DMS114 treated with DMSO at 0.1 percent for 48 hours (cell line): Measurements from ENCODE around the gene SDHAF4.
"Not testable (repeated sequence)": the region's sequence is repeated elsewhere in the genome, so short reads cannot be mapped to it uniquely, and the experiment has no call there.

Experiments used
- DNase-seq: peaks from one replicate; lab custom pipeline; 2025; ENCODE audit not compliant: unreplicated experiment; lab: John Stamatoyannopoulos, UW

The SDHAF4 gene

GRCh38 chr6:70566751-70567382, at the start of gene SDHAF4:
Gene SDHAF4 (plus strand): TSS chr6:70566930. CDS start chr6:70566941, 11 bp downstream.
- DNase-seq: peak; percentile 70

DNA sequence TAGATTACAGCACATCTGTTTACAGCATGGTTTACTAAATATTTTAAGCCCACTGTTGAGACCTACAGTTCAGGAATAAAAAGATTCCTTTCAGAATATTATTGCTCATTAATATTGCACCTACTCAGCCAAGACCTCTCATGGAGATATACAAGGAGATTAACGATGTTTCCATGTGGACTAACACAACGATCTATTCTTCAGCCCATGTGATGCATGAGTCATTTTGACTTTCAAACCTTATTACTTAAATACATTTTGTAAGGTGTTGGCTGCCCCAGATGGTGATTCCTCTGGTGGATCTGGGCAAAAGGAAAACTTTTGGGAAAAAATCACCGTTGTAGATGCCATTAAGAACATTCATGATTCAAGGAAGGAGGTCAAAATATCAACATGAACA, 48.0 kb upstream of the SDHAF4 start:
- DNase-seq: no peak

GRCh38 chr6:70520575-70520974, 46.2 kb upstream of the SDHAF4 start:
- DNase-seq: no peak

GRCh38 chr6:70524721-70525286, 41.9 kb upstream of the SDHAF4 start:
- no peak for DNase-seq

GRCh38 chr6:70527071-70527737, 39.5 kb upstream of the SDHAF4 start:
- no peak for DNase-seq

- DNase-seq: no peak
Measured at GRCh38 chr6:70530023-70530422, 36.7 kb upstream of the SDHAF4 start.

DNA sequence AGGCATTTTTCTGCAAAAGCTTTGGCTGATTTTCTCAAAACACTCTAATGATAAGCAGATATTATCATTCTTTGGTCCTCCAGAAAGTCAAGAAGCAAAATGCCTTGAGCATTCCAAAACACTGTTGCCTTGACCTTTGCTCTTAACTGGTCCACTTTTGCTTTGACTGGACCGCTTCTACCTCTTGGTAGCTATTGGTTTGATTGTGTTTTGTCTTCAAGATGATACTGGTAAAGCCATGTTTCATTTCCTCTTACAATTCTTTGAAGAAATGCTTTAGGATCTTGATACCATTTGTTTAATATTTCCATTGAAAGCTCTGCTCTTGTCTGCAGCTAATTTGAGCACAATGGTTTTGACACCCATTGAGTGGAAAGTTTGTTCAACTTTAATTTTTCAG, 35.6 kb upstream of the SDHAF4 start:
- no peak for DNase-seq

DNA sequence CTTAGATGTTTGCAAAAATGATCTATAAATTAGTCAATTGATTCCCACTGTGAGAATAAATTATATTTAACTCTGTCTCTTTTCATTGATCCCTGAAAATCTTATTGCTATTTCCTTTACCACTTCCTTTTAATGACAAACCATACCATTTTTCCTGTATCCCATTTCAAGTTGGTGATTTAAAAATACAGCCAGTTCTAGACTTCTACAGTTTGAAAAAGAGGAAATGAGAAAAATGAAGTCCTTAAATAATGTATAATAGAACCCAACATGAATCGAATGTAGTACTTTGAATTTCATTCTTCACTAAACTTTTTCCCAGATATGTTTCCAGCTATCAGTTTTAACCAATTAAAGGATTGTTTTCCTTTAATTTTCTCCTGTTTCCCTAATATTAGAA, 29.5 kb upstream of the SDHAF4 start:
- no peak for DNase-seq

- no peak for DNase-seq
Measured at GRCh38 chr6:70538376-70538775, 28.4 kb upstream of the SDHAF4 start.

- peak; percentile 38 for DNase-seq
Measured at GRCh38 chr6:70547313-70547712, 19.4 kb upstream of the SDHAF4 start.

DNA sequence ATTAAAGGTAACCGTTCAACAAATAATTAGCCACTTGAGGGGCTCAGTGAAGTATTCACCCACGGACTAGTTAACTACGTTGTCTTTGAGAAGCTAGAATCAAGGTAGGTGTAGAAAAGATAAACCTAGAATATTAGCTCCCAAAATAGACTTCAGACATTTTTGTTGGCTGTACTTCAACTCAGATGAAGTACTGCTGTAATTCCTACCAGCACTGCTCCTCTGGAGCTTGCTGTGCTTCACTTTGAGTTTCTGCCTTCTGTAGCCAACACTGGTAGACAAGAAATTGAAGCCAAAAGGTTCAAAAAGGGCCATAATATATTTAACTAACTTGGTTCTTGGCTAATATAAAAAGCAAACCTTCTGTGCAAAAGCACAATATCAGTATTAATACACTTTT, 18.8 kb upstream of the SDHAF4 start:
- DNase-seq: no peak

GRCh38 chr6:70549327-70549726, 17.4 kb upstream of the SDHAF4 start:
- DNase-seq: no peak

DNA sequence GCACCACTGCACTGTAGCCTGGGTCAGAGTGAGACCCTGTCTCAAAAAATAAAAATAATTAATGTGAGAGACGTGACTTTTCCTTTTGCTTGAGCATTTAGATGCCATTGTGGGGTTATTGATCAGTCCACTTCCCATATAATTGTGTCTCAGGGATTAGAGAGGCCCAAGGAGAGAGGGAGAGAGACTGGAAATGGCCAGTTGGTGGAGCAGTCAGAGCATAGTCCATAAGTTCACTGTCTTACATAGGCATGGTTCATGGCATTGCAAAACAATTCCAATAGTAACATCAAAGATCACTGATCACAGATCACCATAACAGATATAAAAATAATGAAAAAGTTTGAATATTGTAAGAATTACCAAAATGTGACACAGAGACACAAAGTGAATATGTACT, 15.2 kb upstream of the SDHAF4 start:
- no peak for DNase-seq

DNA sequence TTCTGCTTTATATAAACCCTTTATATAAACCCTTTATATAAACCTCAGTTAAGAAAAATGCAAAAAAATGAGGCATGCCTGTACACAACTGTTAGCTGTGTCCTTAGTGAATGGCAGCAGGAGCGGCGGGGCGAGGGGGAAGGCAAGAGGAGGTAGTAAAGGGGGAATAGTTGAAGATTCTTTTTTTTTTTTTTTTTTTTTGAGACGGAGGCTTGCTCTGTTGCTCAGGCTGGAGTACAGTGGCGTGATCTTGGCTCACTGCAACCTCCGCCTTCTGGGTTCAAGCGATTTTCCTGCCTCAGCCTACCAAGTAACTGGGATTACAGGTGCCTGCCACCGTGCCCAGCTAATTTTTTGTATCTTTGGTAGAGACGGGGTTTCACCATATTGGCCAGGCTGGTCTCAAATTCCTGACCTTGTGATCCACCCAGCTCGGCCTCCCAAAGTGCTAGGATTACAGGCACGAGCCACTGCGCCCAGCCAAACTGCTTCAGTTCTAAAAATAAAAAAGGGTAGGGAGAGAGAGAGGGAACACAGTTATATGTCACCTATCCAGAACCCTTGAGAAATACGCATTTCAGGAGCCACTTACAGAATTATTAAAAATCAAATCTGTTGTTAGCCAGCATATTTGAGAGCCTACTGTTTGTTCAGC, 14.3 kb upstream of the SDHAF4 start:
- not testable (repeated sequence) for DNase-seq

DNA sequence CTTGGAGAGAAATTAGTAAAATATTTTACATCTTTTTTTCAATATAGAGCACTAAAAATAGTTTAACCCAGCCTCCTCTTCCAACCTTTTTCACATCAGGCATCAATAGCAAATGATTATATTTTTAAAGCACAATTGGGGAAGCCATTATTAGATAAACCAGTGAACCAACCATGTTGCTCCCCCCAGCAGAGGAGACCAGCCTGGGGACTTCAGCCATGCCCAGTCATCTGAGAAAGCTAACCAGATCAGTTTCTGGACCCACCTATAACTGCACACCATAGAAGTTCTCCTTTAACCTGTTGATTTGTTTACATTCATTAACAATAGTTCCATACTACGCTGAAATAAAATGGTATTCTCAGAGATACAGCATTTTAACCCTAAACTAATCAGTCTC, 13.8 kb upstream of the SDHAF4 start:
- no peak for DNase-seq

DNA sequence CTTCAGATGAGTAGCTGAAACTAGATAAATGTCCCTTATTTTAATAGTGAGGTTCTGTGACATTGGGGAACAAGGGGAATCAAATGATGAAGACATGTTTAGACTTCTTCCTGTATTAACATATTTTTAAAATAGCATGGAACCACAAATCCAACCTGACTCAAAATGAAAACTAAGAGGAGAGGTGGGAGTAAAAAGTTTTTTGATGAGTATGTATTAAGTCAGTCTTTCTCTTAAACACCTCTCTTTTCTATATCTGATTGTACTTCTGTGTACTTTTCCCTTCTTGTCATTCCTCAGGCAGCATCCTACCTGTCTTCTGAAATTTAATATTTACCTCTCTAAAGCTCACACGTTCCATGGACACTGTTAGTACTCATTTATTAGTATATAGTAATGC, 8.7 kb upstream of the SDHAF4 start:
- DNase-seq: no peak

GRCh38 chr6:70562401-70562800, 4.3 kb upstream of the SDHAF4 start:
- not testable (repeated sequence) for DNase-seq

GRCh38 chr6:70563530-70563929, 3.2 kb upstream of the SDHAF4 start:
- no peak for DNase-seq

- DNase-seq: no peak
Measured at GRCh38 chr6:70574643-70575042, 7.9 kb downstream of the SDHAF4 start.

DNA sequence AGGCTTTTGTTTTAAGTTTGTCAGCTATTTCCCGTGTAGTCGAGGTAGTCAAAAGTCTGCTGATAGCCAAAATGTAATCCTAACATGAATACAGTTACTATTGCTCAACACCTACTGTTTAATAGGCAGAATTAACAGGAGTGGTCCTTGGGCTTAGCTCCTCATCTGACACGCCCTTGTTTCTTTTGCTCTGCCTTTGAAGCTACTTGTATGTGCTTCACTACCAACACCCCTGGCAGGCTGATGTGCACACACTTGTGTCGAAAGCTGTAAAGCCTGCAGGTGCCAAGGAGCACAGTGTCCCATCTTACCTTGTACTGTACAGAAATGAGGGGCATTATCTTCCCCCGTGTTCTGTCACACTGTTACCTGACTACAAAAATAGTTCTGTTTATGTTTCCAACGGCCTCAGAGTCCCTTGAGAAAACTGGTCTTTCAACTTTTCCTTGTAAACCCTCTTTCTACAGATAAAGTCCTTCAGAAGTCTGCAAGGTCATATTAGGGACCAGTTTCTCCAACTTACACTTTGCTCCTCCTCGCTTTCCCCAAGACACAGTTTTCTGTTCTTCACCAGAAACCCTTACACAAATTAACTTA, 9.3 kb downstream of the SDHAF4 start:
- DNase-seq: no peak

GRCh38 chr6:70586114-70586513, 19.4 kb downstream of the SDHAF4 start:
- DNase-seq: no peak

- DNase-seq: no peak
Measured at GRCh38 chr6:70590400-70590799, 23.7 kb downstream of the SDHAF4 start.
